GM12892 (cell line): ENCODE measurements around the gene COPB2.
A peak's percentile ranks its signal among the peaks of the same experiment; 100 is the strongest.

Source experiments
- DNase-seq: peaks from one replicate; pipeline ENCODE4 v3.0.0; 2011; ENCODE audit not compliant: insufficient read length
- FAIRE-seq: peaks from 2 replicates; lab custom pipeline; 2011; peaks lifted over from hg19 to GRCh38; lab: Jason Lieb, UNC
- POLR2A ChIP-seq: IDR thresholded peaks from 2 replicates; pipeline ENCODE4 v1.6.1; 2011; ENCODE audit warnings: low read depth, low read length, control low read depth
- POLR2AphosphoS5 ChIP-seq: IDR thresholded peaks from 2 replicates; pipeline ENCODE4 v1.6.1; 2011; ENCODE audit warnings: low read depth, low read length, control low read depth
- TAF1 ChIP-seq: IDR thresholded peaks from 2 replicates; pipeline ENCODE4 v1.6.1; 2011; ENCODE audit warnings: low read depth, mild to moderate bottlenecking, control low read depth, low read length, borderline replicate concordance

COPB2 gene

GRCh38 chr3:139374099-139374498, 15.3 kb downstream of the COPB2 start:
- DNase-seq (no peak), FAIRE-seq (no peak)
- TF ChIP-seq POLR2A: no peak
- no peak for TF ChIP-seq POLR2AphosphoS5
- no peak for TF ChIP-seq TAF1

- no peak for TF ChIP-seq POLR2AphosphoS5
- no peak for TF ChIP-seq TAF1
- no peak for TF ChIP-seq POLR2A
- no peak for FAIRE-seq
- DNase-seq: no peak
Observed at GRCh38 chr3:139364549-139364948, 24.9 kb downstream of the COPB2 start.

- DNase-seq (no peak), FAIRE-seq (no peak)
- no peak for TF ChIP-seq POLR2AphosphoS5
- no peak for TF ChIP-seq POLR2A
- no peak for TF ChIP-seq TAF1
Observed at GRCh38 chr3:139361276-139361675, 28.2 kb downstream of the COPB2 start.

DNA sequence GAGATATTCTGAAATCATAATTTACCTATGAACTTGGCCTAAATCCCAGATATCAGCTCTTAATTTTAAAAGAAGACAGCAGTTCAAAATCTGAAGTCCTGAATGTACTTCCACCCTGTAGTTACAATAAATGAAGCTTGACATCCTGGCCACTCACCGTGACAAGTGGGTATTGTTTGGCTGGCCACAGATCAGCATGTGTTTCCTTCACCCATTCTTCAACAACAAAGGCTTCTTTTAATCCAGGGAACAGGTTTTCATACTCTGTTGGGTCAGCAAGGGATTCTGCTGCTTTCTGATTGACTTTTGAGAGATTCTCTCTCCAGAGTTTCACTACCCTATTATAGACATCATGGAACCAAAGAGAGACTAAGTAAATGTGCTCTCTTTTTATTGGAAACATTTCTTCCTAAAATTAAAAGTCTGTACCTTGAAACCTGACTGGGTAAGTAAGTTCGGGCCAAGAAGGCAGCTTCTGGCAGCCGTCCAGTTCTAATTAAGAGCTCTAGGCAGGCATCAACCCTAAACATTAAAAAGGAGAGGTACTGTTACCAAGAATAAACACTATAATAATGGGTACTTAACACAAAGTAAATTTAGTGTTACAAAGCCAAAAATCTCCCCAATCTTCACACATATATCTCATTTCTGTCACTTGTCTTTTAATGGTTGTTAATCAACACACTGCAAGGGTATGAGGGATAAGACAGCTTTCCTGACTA, 30.4 kb downstream of the COPB2 start:
- no peak for DNase-seq
- no peak for TF ChIP-seq TAF1
- TF ChIP-seq POLR2AphosphoS5: no peak
- no peak for TF ChIP-seq POLR2A
- FAIRE-seq: no peak

DNA sequence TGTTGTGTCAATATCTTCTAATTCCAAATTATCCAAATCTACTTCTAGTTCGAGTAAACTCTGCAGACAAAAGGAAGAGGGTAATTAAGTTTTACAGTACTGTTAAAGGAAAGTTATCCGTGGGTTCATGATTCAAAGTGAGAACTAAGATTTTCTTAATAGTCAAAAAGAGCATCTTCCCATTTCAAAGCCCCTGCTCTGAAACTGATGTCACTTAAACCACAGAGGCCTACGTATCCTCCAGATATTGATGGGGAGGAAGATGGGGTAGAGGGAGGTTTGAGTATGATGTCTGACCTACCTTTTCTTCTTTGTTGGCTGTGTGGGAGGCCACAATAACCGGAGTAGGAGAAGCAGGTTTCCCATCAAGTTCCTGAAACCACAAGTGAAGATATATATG, 31.5 kb downstream of the COPB2 start:
- no peak for TF ChIP-seq POLR2AphosphoS5
- no peak for TF ChIP-seq TAF1
- TF ChIP-seq POLR2A: no peak
- DNase-seq (no peak), FAIRE-seq (peak; percentile 60)

DNA sequence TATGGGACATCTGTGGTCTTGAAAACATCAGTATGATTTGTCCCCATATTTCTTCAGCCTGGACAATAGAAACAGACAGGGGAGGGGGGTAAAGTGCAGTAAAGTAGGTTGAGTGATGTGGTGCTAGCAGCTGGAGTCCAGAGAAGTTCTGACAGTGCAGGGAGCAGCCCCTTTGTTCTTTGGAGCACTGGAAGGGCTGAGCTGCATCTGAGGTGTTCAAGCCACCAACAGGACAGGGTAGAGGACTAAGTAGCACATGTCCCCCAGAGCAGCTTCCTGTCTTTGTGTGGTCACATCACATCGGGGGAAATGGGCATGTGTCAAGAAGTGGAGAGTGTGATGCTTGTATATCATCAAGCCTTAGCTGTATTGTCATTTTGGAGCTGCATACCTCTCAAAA, 33.6 kb downstream of the COPB2 start:
- TF ChIP-seq TAF1 (no peak), POLR2AphosphoS5 (no peak), POLR2A (no peak)
- no peak for DNase-seq
- no peak for FAIRE-seq

DNA sequence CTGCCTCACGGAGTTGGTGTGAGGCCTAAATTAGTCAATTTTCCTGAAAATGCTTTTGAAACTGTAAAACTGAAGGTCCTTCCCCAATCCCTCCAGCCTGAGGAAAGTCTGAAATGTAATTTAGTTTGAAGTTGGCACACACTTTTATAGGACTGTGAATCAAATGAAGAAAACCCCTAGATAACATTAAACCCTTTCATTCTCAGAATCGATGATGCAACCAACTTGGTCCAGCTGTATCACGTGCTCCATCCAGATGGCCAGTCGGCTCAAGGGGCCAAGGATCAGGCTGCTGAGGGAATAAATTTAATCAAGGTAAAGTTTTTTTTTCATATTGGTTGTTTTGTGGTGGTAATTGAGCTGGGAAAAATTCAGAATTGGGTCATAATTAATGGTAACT, 34.0 kb downstream of the COPB2 start:
- DNase-seq (no peak), FAIRE-seq (no peak)
- TF ChIP-seq TAF1 (no peak), POLR2A (no peak), POLR2AphosphoS5 (no peak)

DNA sequence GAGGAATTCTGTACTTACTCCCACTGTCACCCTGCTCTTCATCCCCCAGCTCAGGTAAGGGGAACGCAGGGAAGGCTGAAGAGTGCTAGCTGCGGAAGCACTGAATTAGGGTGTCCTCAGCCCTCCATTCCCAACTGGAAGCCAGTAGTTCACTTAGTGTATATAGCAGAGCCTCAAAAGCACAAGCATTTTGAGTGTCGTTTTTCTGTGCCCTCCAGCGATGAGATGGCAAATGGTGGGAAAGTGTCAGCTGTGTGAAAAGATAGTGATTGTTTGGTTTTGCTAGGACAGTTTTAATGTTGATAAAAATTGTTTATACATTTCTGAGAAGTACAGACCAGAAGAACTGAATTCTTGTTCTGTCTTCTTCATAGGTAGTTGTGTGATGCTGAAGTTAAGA, 34.8 kb downstream of the COPB2 start:
- no peak for TF ChIP-seq POLR2AphosphoS5
- no peak for TF ChIP-seq POLR2A
- TF ChIP-seq TAF1: no peak
- FAIRE-seq (no peak), DNase-seq (no peak)

- no peak for TF ChIP-seq POLR2AphosphoS5
- TF ChIP-seq POLR2A: no peak
- no peak for TF ChIP-seq TAF1
- no peak for FAIRE-seq
- DNase-seq: no peak
Observed at GRCh38 chr3:139353920-139354556, 35.4 kb downstream of the COPB2 start.

- TF ChIP-seq TAF1: no peak
- TF ChIP-seq POLR2A: no peak
- TF ChIP-seq POLR2AphosphoS5: no peak
- FAIRE-seq (no peak), DNase-seq (no peak)
Observed at GRCh38 chr3:139346771-139347170, 42.7 kb downstream of the COPB2 start.

DNA sequence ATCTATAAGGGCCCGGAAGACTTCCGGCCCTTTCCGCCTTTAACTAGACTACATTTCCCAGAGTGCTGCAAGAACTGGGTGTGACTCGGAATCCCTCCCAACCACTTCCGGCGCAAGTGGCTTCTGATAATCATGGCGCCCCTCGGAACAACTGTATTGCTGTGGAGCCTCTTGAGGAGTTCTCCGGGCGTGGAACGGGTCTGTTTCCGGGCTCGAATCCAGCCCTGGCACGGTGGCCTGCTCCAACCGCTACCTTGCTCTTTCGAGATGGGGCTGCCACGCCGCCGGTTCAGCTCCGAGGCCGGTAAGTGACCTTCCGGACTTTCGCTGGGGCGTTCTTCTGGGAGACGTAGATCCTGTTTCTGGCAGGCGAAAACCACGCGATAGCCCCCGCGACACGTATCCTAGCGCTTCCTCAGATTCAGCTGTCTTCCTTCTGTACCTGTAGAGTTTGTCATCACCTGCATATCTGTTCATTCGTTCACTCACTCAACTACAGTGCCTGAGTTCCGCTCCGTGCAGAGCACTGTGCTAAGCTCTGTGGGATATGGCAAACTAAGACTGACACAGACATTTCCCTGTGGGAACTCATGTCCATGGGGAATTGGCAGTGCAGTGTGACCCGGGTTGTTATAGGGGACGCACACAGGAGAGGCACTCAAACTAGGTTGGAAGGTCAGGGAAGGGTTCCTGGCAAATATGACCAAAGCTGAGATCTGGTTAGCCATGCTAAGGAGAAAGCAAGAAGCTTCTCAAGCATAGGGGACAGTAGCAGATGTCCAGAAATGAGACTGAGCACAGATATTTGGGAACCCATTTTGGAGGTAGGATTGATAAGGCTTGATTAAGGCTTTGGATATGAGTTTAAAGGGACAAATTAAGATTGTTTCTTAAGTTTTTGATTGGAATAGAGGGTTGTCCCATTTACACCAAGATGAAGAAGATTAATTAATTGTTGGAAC, 45.3 kb downstream of the COPB2 start, which contains the start of gene MRPS22:
Gene MRPS22 (plus strand): TSS at position 126 of the 962 bp plus-strand sequence. CDS start 7 bp downstream, at position 133.
- DNase-seq (peak; percentile 74), FAIRE-seq (peak; percentile 96)
- TF ChIP-seq TAF1 (peak; percentile 81), POLR2AphosphoS5 (peak; percentile 69), POLR2A (peak; percentile 84)

- DNase-seq: no peak
- FAIRE-seq: no peak
- TF ChIP-seq POLR2AphosphoS5 (no peak), TAF1 (no peak), POLR2A (no peak)
Observed at GRCh38 chr3:139342054-139342453, 47.4 kb downstream of the COPB2 start.
